HEK293 (cell line): Measurements from ENCODE around the gene CR1.
A peak's percentile ranks its signal among the peaks of the same experiment; 100 is the strongest.

Experiments used
- ATF2 ChIP-seq: fragments of 450-650 bp; formaldehyde crosslinking; IDR thresholded peaks from 2 replicates; pipeline ENCODE4 v1.5.1; 2016; ENCODE audit warnings: missing biosample characterization, missing genetic modification characterization, low read depth
- BCL11B ChIP-seq: fragments of 450-650 bp; formaldehyde crosslinking; IDR thresholded peaks from 2 replicates; pipeline ENCODE4 v1.5.1; 2016; ENCODE audit warnings: low read depth, missing biosample characterization, missing genetic modification characterization
- EGR2 ChIP-seq: fragments of 450-650 bp; formaldehyde crosslinking; IDR thresholded peaks from 2 replicates; pipeline ENCODE4 v1.5.1; 2016; ENCODE audit warnings: low read depth, missing biosample characterization, missing genetic modification characterization
- REPIN1 ChIP-seq: fragments of 450-650 bp; formaldehyde crosslinking; IDR thresholded peaks from 2 replicates; pipeline ENCODE4 v1.5.1; 2017; ENCODE audit warnings: missing biosample characterization, missing genetic modification characterization, low read depth
- SP3 ChIP-seq: fragments of 450-650 bp; formaldehyde crosslinking; IDR thresholded peaks from 2 replicates; pipeline ENCODE4 v1.5.1; 2016; ENCODE audit warnings: missing biosample characterization, missing genetic modification characterization
- SP7 ChIP-seq: fragments of 450-650 bp; formaldehyde crosslinking; IDR thresholded peaks from 2 replicates; pipeline ENCODE4 v1.5.1; 2016; ENCODE audit warnings: missing biosample characterization, missing genetic modification characterization
- ZBTB7A ChIP-seq: fragments of 450-650 bp; formaldehyde crosslinking; IDR thresholded peaks from 2 replicates; pipeline ENCODE4 v1.5.1; 2016; ENCODE audit warnings: low read depth, missing biosample characterization, missing genetic modification characterization
- ZIC2 ChIP-seq: fragments of 450-650 bp; formaldehyde crosslinking; IDR thresholded peaks from 2 replicates; pipeline ENCODE4 v1.5.1; 2016; ENCODE audit warnings: missing biosample characterization, missing genetic modification characterization
- ZNF132 ChIP-seq: fragments of 450-650 bp; formaldehyde crosslinking; IDR thresholded peaks from 2 replicates; pipeline ENCODE4 v1.5.1; 2017; ENCODE audit warnings: missing biosample characterization, missing genetic modification characterization, borderline replicate concordance
- ZNF133 ChIP-seq: fragments of 450-650 bp; formaldehyde crosslinking; IDR thresholded peaks from 2 replicates; pipeline ENCODE4 v1.5.1; 2016; ENCODE audit warnings: missing biosample characterization, missing genetic modification characterization
- ZNF175 ChIP-seq: fragments of 450-650 bp; formaldehyde crosslinking; IDR thresholded peaks from 2 replicates; pipeline ENCODE4 v1.5.1; 2016; ENCODE audit warnings: missing biosample characterization, missing genetic modification characterization
- ZNF2 ChIP-seq: fragments of 450-650 bp; formaldehyde crosslinking; IDR thresholded peaks from 2 replicates; pipeline ENCODE4 v1.5.1; 2016; ENCODE audit warnings: missing biosample characterization, missing genetic modification characterization
- ZNF26 ChIP-seq: fragments of 450-650 bp; formaldehyde crosslinking; IDR thresholded peaks from 2 replicates; pipeline ENCODE4 v1.5.1; 2016; ENCODE audit warnings: missing biosample characterization, missing genetic modification characterization
- ZNF280D ChIP-seq: fragments of 450-650 bp; formaldehyde crosslinking; IDR thresholded peaks from 2 replicates; pipeline ENCODE4 v1.5.1; 2016; ENCODE audit warnings: missing biosample characterization, missing genetic modification characterization
- ZNF324 ChIP-seq: fragments of 450-650 bp; formaldehyde crosslinking; IDR thresholded peaks from 2 replicates; pipeline ENCODE4 v1.5.1; 2016; ENCODE audit warnings: missing biosample characterization, missing genetic modification characterization
- ZNF350 ChIP-seq: fragments of 450-650 bp; formaldehyde crosslinking; IDR thresholded peaks from 2 replicates; pipeline ENCODE4 v1.5.0; 2017; ENCODE audit warnings: missing biosample characterization, mild to moderate bottlenecking, missing genetic modification characterization
- ZNF394 ChIP-seq: fragments of 450-650 bp; formaldehyde crosslinking; IDR thresholded peaks from 2 replicates; pipeline ENCODE4 v1.5.1; 2016; ENCODE audit warnings: missing biosample characterization, missing genetic modification characterization, mild to moderate bottlenecking, moderate library complexity, borderline replicate concordance
- ZNF404 ChIP-seq: fragments of 450-650 bp; formaldehyde crosslinking; IDR thresholded peaks from 2 replicates; pipeline ENCODE4 v1.5.1; 2017; ENCODE audit warnings: missing biosample characterization, missing genetic modification characterization
- ZNF449 ChIP-seq: fragments of 450-650 bp; formaldehyde crosslinking; IDR thresholded peaks from 2 replicates; pipeline ENCODE4 v1.5.1; 2017; ENCODE audit warnings: missing biosample characterization, mild to moderate bottlenecking, missing genetic modification characterization, moderate library complexity
- ZNF473 ChIP-seq: fragments of 450-650 bp; formaldehyde crosslinking; IDR thresholded peaks from 2 replicates; pipeline ENCODE4 v1.5.1; 2017; ENCODE audit warnings: missing biosample characterization, missing genetic modification characterization
- ZNF488 ChIP-seq: fragments of 450-650 bp; formaldehyde crosslinking; IDR thresholded peaks from 2 replicates; pipeline ENCODE4 v1.5.1; 2016; ENCODE audit warnings: missing biosample characterization, missing genetic modification characterization
- ZNF544 ChIP-seq: fragments of 450-650 bp; formaldehyde crosslinking; IDR thresholded peaks from 2 replicates; pipeline ENCODE4 v1.5.0; 2017; ENCODE audit warnings: missing biosample characterization, missing genetic modification characterization
- ZNF548 ChIP-seq: fragments of 450-650 bp; formaldehyde crosslinking; IDR thresholded peaks from 2 replicates; pipeline ENCODE4 v1.5.1; 2016; ENCODE audit warnings: missing biosample characterization, missing genetic modification characterization
- ZNF558 ChIP-seq: fragments of 450-650 bp; formaldehyde crosslinking; IDR thresholded peaks from 2 replicates; pipeline ENCODE4 v1.5.1; 2016; ENCODE audit warnings: missing biosample characterization, missing genetic modification characterization
- ZNF621 ChIP-seq: fragments of 450-650 bp; formaldehyde crosslinking; IDR thresholded peaks from 2 replicates; pipeline ENCODE4 v1.5.1; 2017; ENCODE audit warnings: missing biosample characterization, missing genetic modification characterization
- ZNF629 ChIP-seq: fragments of 450-650 bp; formaldehyde crosslinking; IDR thresholded peaks from 2 replicates; pipeline ENCODE4 v1.5.1; 2017; ENCODE audit warnings: missing biosample characterization, missing genetic modification characterization
- ZNF658 ChIP-seq: fragments of 450-650 bp; formaldehyde crosslinking; IDR thresholded peaks from 2 replicates; pipeline ENCODE4; 2016; ENCODE audit warnings: missing biosample characterization, missing genetic modification characterization
- ZNF670 ChIP-seq: fragments of 450-650 bp; formaldehyde crosslinking; IDR thresholded peaks from 2 replicates; pipeline ENCODE4 v1.5.1; 2016; ENCODE audit warnings: missing biosample characterization, missing genetic modification characterization, low read depth
- ZNF785 ChIP-seq: fragments of 450-650 bp; formaldehyde crosslinking; IDR thresholded peaks from 2 replicates; pipeline ENCODE4 v1.5.1; 2016; ENCODE audit warnings: missing biosample characterization, missing genetic modification characterization
- ZNF830 ChIP-seq: fragments of 450-650 bp; IDR thresholded peaks from 2 replicates; pipeline ENCODE4 v1.5.0; 2018; ENCODE audit warnings: missing biosample characterization, missing genetic modification characterization, low read depth, mild to moderate bottlenecking, moderate library complexity
- ZSCAN4 ChIP-seq: fragments of 450-650 bp; formaldehyde crosslinking; IDR thresholded peaks from 2 replicates; pipeline ENCODE4 v1.5.1; 2017; ENCODE audit warnings: missing biosample characterization, missing genetic modification characterization

CR1 gene

GRCh38 chr1:207454046-207454964, 41.7 kb upstream of the CR1 start, which contains the start of gene CR2 (continued):
- TF ChIP-seq REPIN1 (tag by site-specific recombination), result no peak; the same call in 1 of the 2 replicates
- no peak for TF ChIP-seq ZNF404 (tag by site-specific recombination)
- TF ChIP-seq ZNF324, result peak; percentile 58; the same call in 1 of the 2 replicates
- no peak for TF ChIP-seq ATF2
- TF ChIP-seq ZNF280D, result no peak
- no peak for TF ChIP-seq ZNF558
- TF ChIP-seq ZNF830 (tag by site-specific recombination), result no peak
- no peak; the same call in 1 of the 2 replicates for TF ChIP-seq ZBTB7A
- no peak for TF ChIP-seq ZNF488 (tag by site-specific recombination)
- TF ChIP-seq ZNF2 (tag by site-specific recombination), result peak; percentile 78
- no peak for TF ChIP-seq ZNF26 (tag by site-specific recombination)
- no peak for TF ChIP-seq BCL11B (tag by site-specific recombination)
- TF ChIP-seq SP3 (tag by site-specific recombination), result peak; percentile 78
- TF ChIP-seq ZIC2, result peak; percentile 90
- no peak for TF ChIP-seq ZNF544 (tag by site-specific recombination)
- no peak for TF ChIP-seq ZNF133
- TF ChIP-seq EGR2, result peak; percentile 43; the same call in 1 of the 2 replicates
- no peak; the same call in 1 of the 2 replicates for TF ChIP-seq ZNF629
- no peak for TF ChIP-seq ZNF621
- no peak; the same call in 1 of the 2 replicates for TF ChIP-seq ZNF394 (tag by site-specific recombination)
- TF ChIP-seq ZNF785, result no peak
- no peak for TF ChIP-seq ZNF350
- TF ChIP-seq ZNF175 (tag by site-specific recombination), result no peak
- no peak for TF ChIP-seq ZNF473 (tag by site-specific recombination)
- peak; percentile 42 for TF ChIP-seq ZSCAN4
- TF ChIP-seq ZNF449, result no peak
- TF ChIP-seq SP7, result peak; percentile 60
- TF ChIP-seq ZNF658, result no peak
- no peak for TF ChIP-seq ZNF670 (tag by site-specific recombination)
- TF ChIP-seq ZNF548 (tag by site-specific recombination), result no peak
- no peak for TF ChIP-seq ZNF132 (tag by site-specific recombination)
